ENCODE data around the gene NFS1.
"Not testable (repeated sequence)": the region's sequence is repeated elsewhere in the genome, so short reads cannot be mapped to it uniquely, and the experiment has no call there.

Gene NFS1

GRCh38 chr20:35699127-35699956 is at the start of gene NFS1, which contains the start of gene ROMO1:
NFS1 (minus strand) TSS chr20:35699352; CDS start chr20:35699288, 64 bp downstream.
ROMO1 (plus strand) TSS chr20:35699405; CDS start chr20:35699633, 228 bp downstream.
- DNase-seq (ENCODE audit: low read depth in 2 of 2): peak; percentile 70 to 75

- not testable (repeated sequence) for DNase-seq (ENCODE audit: low read depth in 2 of 2)
Observed at GRCh38 chr20:35744492-35744841, 45.3 kb upstream of the NFS1 start.

- DNase-seq (ENCODE audit: low read depth in 2 of 2): no peak
Observed at GRCh38 chr20:35743693-35744491, 44.7 kb upstream of the NFS1 start.

- no peak for DNase-seq (ENCODE audit: low read depth in 2 of 2)
Observed at GRCh38 chr20:35742741-35743523, 43.8 kb upstream of the NFS1 start.

GRCh38 chr20:35741892-35742740 is 43.0 kb upstream of the NFS1 start, which contains the start of gene RBM39:
RBM39 (minus strand) TSS chr20:35742260; CDS start chr20:35740874, 1,386 bp downstream.
- DNase-seq (ENCODE audit: low read depth in 2 of 2): peak; percentile 95 to 96

GRCh38 chr20:35739294-35740163 is 40.4 kb upstream of the NFS1 start:
- no peak for DNase-seq (ENCODE audit: low read depth in 2 of 2)

GRCh38 chr20:35738410-35739179 is 39.4 kb upstream of the NFS1 start:
- DNase-seq (ENCODE audit: low read depth in 2 of 2): no peak

GRCh38 chr20:35737865-35738333 is 38.7 kb upstream of the NFS1 start:
- no peak for DNase-seq (ENCODE audit: low read depth in 2 of 2)

GRCh38 chr20:35735826-35736470 is 36.8 kb upstream of the NFS1 start:
- no peak for DNase-seq (ENCODE audit: low read depth in 2 of 2)

GRCh38 chr20:35734777-35735649 is 35.9 kb upstream of the NFS1 start:
- no peak for DNase-seq (ENCODE audit: low read depth in 2 of 2)

GRCh38 chr20:35734374-35734773 is 35.2 kb upstream of the NFS1 start:
- no peak for DNase-seq (ENCODE audit: low read depth in 2 of 2)

GRCh38 chr20:35732644-35732982 is 33.5 kb upstream of the NFS1 start:
- DNase-seq (ENCODE audit: low read depth in 2 of 2): no peak

GRCh38 chr20:35731862-35732643 is 32.9 kb upstream of the NFS1 start:
- no peak for DNase-seq (ENCODE audit: low read depth in 2 of 2)

- DNase-seq (ENCODE audit: low read depth in 2 of 2): no peak
Observed at GRCh38 chr20:35731469-35731788, 32.3 kb upstream of the NFS1 start.

GRCh38 chr20:35730583-35731468 is 31.7 kb upstream of the NFS1 start:
- DNase-seq (ENCODE audit: low read depth in 2 of 2): no peak
